Colonic mucosa (tissue), 4 donors: ENCODE data around the gene PSD. TPM values are rescaled to one million over a fixed set of nuclear protein-coding genes. Genes with fewer than 3 reads are reported as not detected.
A peak's percentile ranks its signal among the peaks of the same experiment; 100 is the strongest.

ENCODE experiments used
- DNase-seq: peaks from one replicate; pipeline ENCODE4 v3.0.0-alpha.2; 2020
- H3K27ac ChIP-seq: fragments of 200-600 bp; one replicate; pipeline ENCODE4 v1.8.0; 2021
- H3K27me3 ChIP-seq: fragments of 200-600 bp; one replicate; pipeline ENCODE4 v1.8.0; 2021
- H3K36me3 ChIP-seq: fragments of 200-600 bp; one replicate; pipeline ENCODE4 v1.8.0; 2021
- H3K4me1 ChIP-seq: fragments of 200-600 bp; one replicate; pipeline ENCODE4 v1.8.0; 2021; ENCODE audit warnings: mild to moderate bottlenecking
- H3K4me3 ChIP-seq: fragments of 200-600 bp; one replicate; pipeline ENCODE4 v1.8.0; 2021
- H3K9ac ChIP-seq, 2 donors: one replicate each; pipeline ENCODE4 v1.7.0; 2013; ENCODE audit warnings: control low read depth in 2 of 2, low read depth in 2 of 2, low read length in 2 of 2
- H3K9me3 ChIP-seq: fragments of 200-600 bp; one replicate; pipeline ENCODE4 v1.8.0; 2021
- CTCF ChIP-seq: fragments of 200-600 bp; IDR thresholded peaks from one replicate; pipeline ENCODE4 v1.8.0; 2022; ENCODE audit warnings: antibody characterized with exemption, mild to moderate bottlenecking
- intact Hi-C: fragments of 100-400 bp; cut with DNase I; formaldehyde crosslinking; loops from one replicate; pipeline ENCODE4 v1.14.1; 2022
- total RNA-seq, 2 donors: library from RNA; stranded (reverse); fragmentation: NEBNext Ultra II Directional in 1 of 2; extraction: Animal tissue kit (Norgen Biotek cat#: 25700) in 1 of 2; gene quantifications; one replicate each; pipeline ENCODE4 v1.2.1, GENCODE V29; 2021
- donor health status: healthy.
- donor health status: DM: no; HTN: no; CAD: no.
- donor health status: DM: no; HTN: no; CAD: no.

The PSD gene
- total RNA-seq, 2 donors from 2014 or later = 4.2 to 22.5 TPM

- no peak for DNase-seq
- no peak for TF ChIP-seq CTCF
- Histone ChIP-seq H3K4me3 (no peak overlapping the region), H3K36me3 (peaks cover 6% of the 10 kb centered on the region), H3K27me3 (peaks cover 15% of the 10 kb centered on the region), H3K27ac (no peak overlapping the region), H3K9me3 (no peaks in the 10 kb centered on the region), H3K9ac (no peak overlapping the region), H3K4me1 (no peaks in the 10 kb centered on the region)
- intact Hi-C loops = no loop called here
Observed at GRCh38 chr10:102405108-102405571, 13.4 kb downstream of the PSD start.

- no peak overlapping the region for H3K27ac ChIP-seq
- no peaks in the 10 kb centered on the region for H3K4me1 ChIP-seq
- intact Hi-C loops = no loop called here
- H3K36me3 ChIP-seq = peaks cover 6% of the 10 kb centered on the region
- no peaks in the 10 kb centered on the region for H3K9me3 ChIP-seq
- no peak for DNase-seq
- no peak overlapping the region for H3K4me3 ChIP-seq
- no peak overlapping the region for H3K9ac ChIP-seq
- TF ChIP-seq CTCF = no peak
- peaks cover 10% of the 10 kb centered on the region for H3K27me3 ChIP-seq
Observed at GRCh38 chr10:102404361-102405107, 14.1 kb downstream of the PSD start.

- Histone ChIP-seq H3K9me3 (no peaks in the 10 kb centered on the region), H3K36me3 (peaks cover 6% of the 10 kb centered on the region), H3K4me3 (no peak overlapping the region), H3K4me1 (no peaks in the 10 kb centered on the region), H3K27me3 (no peaks in the 10 kb centered on the region), H3K27ac (no peak overlapping the region), H3K9ac (peak overlapping the region in 1 of 2 donors; percentile 24)
- TF ChIP-seq CTCF = no peak
- intact Hi-C loops = no loop called here
- no peak for DNase-seq
Observed at GRCh38 chr10:102403115-102403514, 15.5 kb downstream of the PSD start.

- no peak for DNase-seq
- Histone ChIP-seq H3K27me3 (no peaks in the 10 kb centered on the region), H3K27ac (no peak overlapping the region), H3K4me3 (no peak overlapping the region), H3K36me3 (peaks cover 6% of the 10 kb centered on the region), H3K9ac (no peak overlapping the region), H3K9me3 (no peaks in the 10 kb centered on the region), H3K4me1 (no peaks in the 10 kb centered on the region)
- no peak for TF ChIP-seq CTCF
- intact Hi-C loops = no loop called here
Observed at GRCh38 chr10:102402512-102402896, 16.1 kb downstream of the PSD start.

GRCh38 chr10:102401735-102402511 is 16.7 kb downstream of the PSD start:
- H3K27ac ChIP-seq = no peak overlapping the region
- intact Hi-C loops = no loop called here
- H3K4me3 ChIP-seq = no peak overlapping the region
- DNase-seq = no peak
- H3K9me3 ChIP-seq = no peaks in the 10 kb centered on the region
- TF ChIP-seq CTCF = no peak
- H3K27me3 ChIP-seq = no peaks in the 10 kb centered on the region
- H3K9ac ChIP-seq = no peak overlapping the region
- peaks cover 6% of the 10 kb centered on the region for H3K36me3 ChIP-seq
- H3K4me1 ChIP-seq = peaks cover 1% of the 10 kb centered on the region
